ENCODE data around the gene RADIL.
A peak's percentile ranks its signal among the peaks of the same experiment; 100 is the strongest.

The RADIL gene

DNA sequence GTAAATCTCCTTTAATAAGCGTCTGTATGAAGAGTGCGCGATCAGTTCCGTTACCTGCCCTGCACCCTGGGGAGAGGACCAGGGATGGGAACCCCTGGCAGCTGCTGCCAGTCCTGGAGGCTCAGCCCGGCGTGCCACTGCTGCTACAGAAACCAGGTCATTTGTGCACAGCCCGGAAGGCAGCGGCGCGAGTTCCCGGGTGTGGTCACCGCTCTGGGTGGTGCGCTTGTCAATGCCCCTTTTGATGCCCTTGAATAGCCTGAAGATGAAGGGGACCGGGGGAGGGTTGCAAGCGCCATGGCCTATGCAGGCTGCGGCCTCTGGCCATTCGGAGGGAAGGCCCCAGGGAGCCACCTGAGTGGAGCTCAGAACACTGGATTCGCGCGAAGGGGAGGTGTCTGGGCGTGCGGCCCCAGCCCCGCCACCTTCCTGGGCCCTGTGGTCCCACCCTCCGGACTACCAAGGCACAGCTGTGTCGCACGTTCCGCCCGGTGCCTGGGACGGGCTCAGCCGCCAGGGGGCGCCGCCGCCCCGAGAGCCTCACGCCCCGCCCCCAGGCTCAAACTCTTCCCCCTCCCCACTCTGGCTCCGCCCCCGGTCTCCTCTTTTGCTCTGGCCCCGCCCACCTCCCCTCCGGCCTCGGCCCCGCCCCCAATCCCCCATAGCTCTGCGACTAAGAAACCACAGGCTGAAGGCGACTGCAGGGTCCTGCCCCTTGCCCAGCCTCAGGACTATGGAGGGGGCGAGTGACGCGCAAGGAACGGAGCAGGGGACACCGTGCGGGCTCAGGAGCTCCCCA is 91.6 kb downstream of the RADIL start:
- DNase-seq, result no peak

GRCh38 chr7:4791101-4791737 is 92.3 kb downstream of the RADIL start:
- DNase-seq, result no peak

GRCh38 chr7:4790516-4790991 is 93.0 kb downstream of the RADIL start:
- no peak for DNase-seq

GRCh38 chr7:4790078-4790465 is 93.4 kb downstream of the RADIL start:
- no peak for DNase-seq

- no peak for DNase-seq
These were observed 94.1 kb downstream of the RADIL start for GRCh38 chr7:4789194-4790077.

DNA sequence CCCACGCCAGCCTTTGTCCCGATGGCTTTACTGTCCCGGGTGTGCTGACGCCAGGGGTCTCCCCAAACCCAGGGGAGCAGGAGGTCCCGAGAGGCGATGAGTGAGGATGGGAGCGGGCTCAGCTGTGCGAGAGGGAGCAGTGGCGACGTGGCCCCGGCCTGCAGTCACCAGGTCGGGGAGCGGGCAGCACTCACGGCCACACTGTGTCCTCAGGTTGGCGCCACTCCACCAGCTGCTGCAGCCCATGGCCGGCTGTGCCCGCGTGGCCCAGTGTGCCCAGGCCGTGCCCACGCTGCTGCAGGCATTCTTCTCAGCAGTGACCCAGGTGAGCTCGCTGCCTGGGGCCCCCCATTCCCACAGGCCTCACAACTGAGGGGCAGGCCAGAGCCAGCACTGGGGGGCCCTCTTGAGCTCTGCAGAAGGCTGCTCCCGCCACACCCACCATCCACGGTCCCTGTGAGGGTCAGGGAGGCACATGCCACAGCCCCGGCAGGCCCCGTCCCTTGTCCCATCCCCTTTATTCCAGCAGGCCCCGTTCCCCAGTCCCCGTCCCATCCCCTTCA is 94.8 kb downstream of the RADIL start:
- no peak for DNase-seq

DNA sequence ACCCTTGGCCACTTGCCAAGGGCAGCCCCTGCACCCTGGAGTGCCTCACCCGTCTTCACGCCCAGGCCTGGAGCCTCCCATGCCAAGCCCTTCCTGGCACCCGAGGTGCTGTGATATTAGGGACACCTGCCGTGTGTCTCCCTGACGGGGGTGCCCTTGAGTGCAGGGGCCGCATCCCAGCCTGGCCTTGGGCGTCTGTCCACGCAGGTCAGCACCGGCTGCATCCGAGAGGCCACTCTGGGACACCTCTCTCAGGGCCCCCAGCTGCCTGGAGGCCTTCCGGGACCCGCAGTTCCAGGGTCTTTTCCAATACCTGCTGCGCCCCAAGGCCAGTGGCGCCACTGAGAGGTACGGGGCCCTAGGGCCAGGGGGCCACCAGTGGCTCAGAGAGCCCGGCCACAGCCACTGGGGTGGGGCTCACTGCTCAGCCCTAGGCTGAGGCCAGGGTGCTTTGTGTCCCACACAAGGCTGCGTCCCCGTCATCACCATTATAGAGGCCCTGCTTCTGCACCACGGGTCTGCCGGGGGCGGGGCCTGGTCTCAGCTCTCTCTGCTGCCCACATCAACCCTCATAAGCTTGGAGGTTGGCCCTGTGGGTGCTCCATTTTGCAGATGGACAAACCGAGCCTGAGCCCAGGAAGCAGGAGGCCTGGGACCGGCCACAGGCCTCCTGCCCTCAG is 95.4 kb downstream of the RADIL start:
- no peak for DNase-seq

DNA sequence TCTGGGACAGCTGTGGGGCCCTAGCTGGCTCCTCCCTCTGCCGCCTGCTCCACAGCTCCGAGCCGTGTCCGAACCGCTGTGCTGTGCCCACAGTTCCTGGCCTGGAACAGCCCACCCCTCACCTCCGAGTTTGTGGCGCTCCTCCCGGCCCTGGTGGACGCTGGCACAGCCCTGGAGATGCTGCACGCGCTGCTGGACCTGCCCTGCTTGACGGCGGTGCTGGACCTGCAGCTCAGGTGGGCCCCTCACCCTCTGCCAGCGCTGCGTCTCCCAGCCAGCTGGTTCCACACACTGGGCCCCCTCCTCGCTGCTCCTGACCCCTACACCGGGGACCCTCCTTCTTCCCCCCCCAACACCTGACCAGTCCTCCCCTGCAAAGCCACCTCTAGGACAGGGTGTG is 96.0 kb downstream of the RADIL start:
- DNase-seq, result no peak

DNA sequence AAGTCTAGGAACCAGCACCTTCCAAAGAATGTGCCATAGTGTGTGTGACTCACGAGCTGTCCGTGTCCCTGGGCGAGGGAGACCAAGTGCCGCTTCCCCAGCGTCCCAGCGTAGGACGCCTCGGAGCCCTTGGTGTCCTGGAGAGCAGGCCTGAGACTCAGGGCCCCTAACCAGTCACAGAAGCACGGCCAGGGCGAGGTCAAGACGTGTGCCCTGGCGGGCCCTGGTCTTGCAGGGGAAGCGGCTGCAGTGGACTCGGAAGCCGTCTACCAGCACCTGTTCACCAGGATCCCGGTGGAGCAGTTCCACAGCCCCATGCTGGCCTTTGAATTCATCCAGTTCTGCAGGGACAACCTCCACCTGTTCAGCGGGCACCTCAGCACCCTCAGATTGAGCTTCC is 97.5 kb downstream of the RADIL start:
- DNase-seq, result no peak

DNA sequence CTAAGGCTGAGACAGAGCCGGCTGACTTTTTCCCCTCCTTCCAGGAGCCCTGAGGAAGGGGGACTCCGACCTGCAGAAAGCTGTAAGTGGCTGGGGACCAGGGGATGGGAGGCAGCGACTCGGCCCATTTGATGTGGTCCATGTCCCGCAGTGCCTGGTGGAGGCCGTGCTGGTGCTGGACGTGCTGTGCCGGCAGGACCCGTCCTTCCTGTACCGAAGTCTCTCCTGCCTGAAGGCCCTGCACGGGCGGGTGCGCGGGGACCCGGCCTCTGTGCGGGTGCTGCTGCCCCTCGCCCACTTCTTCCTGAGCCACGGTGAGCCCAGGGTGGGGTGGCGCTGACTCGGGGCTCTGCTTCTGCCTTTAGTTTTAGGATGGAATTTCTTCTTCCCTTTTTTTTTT is 98.1 kb downstream of the RADIL start:
- DNase-seq, result no peak

GRCh38 chr7:4784799-4785198 is 98.7 kb downstream of the RADIL start:
- no peak for DNase-seq

- no peak for DNase-seq
These were observed 99.7 kb downstream of the RADIL start for GRCh38 chr7:4783762-4784351.

DNA sequence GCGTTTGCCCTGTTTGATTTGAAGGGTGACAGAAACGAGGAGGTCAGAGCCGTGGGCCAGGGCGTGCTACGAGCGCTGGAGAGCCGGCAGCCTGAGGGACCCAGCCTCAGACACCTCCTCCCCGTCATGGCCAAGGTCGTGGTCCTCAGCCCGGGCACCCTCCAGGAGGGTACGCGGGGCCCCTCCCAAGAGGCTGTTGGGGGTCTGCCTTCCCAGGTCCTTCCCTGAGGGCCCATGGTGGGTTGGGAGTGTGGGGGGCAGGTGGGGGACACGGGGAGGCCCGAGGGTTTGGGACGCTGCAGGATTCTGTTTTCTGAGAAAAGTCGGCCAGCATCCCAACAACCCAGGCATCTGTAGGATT is 100.2 kb downstream of the RADIL start:
- DNase-seq, result no peak

DNA sequence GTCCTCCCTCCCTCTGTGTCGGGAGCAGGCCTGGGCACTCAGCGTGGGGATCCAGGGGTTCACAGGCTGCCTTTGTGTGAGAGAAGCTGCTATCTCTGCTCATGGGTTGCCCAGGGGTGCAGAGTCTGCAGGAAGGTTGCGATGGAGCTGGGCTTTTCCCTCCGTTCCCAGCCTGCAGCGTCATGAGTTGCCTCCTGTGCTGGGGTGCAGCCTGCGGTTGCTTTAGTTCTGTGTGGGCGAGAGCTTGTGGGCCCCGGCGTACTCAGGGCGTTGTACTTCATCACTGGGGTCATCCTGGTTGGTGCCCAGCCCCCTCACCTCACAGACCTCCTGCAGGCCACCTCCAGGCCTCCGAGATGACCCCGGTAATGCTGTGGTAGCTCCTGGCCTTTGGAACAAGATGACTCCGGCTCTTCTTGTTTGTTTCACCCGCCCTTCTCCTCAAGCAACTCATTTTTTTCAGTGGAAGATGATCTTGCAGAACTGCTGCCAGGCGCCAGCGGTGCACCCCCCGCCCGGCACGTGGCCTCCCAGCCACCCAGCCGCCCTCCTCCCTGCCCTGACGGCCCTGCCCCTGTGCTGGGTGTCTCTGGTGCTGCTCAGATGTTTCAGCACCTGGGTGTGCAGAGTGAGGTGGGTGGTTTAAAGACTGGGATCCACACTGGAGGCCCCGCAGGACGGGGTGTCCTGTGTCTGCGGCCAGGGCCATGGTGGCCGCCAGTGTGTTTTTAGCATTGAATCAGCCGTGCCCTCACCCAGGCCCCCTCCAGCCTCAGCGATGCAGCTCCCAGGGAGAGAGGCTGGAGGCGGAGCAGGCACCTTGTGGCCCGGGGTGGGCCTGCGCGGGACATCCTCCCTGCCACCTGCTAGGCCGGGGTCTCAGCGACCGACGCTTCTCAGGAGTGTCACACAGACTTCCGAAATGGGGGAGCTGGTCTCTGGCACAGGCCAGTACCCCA is 100.9 kb downstream of the RADIL start:
- DNase-seq, result no peak

GRCh38 chr7:4781366-4782069 is 102.0 kb downstream of the RADIL start:
- DNase-seq, result no peak

DNA sequence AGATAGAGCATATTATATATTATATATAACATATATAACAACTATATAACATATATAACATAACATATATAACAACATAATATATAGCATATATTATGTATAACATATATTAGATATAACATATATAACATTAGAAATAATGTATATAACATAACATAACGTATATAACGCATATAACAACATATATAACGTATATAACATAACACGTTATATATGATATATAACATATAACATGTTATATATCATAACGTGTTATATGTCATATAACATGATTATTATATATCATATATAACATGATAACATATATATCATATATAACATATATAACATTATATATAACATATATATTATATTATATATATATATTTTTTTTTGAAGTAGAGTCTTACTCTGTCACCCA is 104.4 kb downstream of the RADIL start:
- DNase-seq, result no peak

DNA sequence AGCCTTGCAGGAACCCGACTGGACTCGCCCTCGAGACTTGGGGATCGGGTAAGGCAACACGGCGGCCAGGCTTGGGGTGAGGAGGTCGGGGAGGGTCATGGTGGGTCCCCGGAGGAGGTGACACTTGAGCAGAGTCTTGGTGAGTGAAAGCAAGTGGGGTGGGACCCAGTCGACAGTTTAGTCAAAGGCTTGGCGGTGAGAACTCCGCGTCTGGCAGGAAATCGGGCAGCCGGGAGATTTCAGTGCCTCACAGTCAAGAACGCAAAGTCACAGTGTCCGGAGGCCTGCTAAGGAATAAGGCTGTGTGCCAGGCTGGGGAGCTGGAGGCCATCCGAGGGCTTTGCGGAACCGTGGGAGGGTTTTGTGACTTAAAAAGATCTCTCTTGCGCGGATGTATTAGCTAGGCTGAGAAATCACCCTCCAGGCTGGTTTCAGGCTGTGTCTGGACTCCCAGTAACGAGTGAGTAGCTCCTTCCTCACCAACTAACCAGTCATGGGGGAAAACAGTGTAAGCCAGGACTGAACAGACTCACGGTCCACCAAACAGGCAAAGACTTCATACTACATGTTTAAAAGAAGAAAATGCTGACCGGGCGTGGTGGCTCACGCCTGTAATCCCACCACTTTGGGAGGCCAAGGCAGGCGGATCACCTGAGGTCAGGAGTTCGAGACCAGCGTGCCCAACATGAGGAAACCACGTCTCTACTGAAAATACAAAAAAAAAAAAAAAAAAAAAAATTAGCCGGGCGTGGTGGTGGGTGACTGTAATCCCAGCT is 107.5 kb downstream of the RADIL start:
- no peak for DNase-seq

GRCh38 chr7:4775250-4775847 is 108.2 kb downstream of the RADIL start, which contains the start of gene AP5Z1:
TSS of gene AP5Z1 (plus strand) at chr7:4775623. CDS start at chr7:4775716, 93 bp downstream.
- peak; percentile 94 for DNase-seq

GRCh38 chr7:4774658-4775249 is 108.8 kb downstream of the RADIL start:
- no peak for DNase-seq
